GM19043 (cell line): Measurements from ENCODE around the gene SDC1.

Experiments used
- ATAC-seq: cut with Tn5 transposase; IDR thresholded peaks from one replicate; pipeline ENCODE4 v1.9.1; 2021; ENCODE audit warnings: low read depth; ENCODE audit not compliant: unreplicated experiment

SDC1 gene

GRCh38 chr2:20156076-20156759 lies 68.7 kb downstream of the SDC1 start:
- ATAC-seq: no peak

GRCh38 chr2:20153131-20153851 lies 71.6 kb downstream of the SDC1 start:
- no peak for ATAC-seq

- ATAC-seq: peak; percentile 62
Observed at GRCh38 chr2:20150806-20151571, 73.9 kb downstream of the SDC1 start.
